OCI-LY3 (cell line): ENCODE data around the gene BAIAP2.

Experiments
- EZH2phosphoT487 ChIP-seq: fragments of 200-600 bp; shearing (Covaris generic); IDR thresholded peaks from 2 replicates; pipeline ENCODE4 v1.6.1; 2018; ENCODE audit warnings: antibody characterized with exemption, mixed run types, low read depth
- TF ChIP-seq, protein P1 (sequence below): fragments of 200-600, 300-600 bp; sonication (generic); IDR thresholded peaks from 2 replicates; pipeline ENCODE4 v1.5.1; 2014; ENCODE audit warnings: antibody characterized with exemption, low read length, low read depth

DNA sequence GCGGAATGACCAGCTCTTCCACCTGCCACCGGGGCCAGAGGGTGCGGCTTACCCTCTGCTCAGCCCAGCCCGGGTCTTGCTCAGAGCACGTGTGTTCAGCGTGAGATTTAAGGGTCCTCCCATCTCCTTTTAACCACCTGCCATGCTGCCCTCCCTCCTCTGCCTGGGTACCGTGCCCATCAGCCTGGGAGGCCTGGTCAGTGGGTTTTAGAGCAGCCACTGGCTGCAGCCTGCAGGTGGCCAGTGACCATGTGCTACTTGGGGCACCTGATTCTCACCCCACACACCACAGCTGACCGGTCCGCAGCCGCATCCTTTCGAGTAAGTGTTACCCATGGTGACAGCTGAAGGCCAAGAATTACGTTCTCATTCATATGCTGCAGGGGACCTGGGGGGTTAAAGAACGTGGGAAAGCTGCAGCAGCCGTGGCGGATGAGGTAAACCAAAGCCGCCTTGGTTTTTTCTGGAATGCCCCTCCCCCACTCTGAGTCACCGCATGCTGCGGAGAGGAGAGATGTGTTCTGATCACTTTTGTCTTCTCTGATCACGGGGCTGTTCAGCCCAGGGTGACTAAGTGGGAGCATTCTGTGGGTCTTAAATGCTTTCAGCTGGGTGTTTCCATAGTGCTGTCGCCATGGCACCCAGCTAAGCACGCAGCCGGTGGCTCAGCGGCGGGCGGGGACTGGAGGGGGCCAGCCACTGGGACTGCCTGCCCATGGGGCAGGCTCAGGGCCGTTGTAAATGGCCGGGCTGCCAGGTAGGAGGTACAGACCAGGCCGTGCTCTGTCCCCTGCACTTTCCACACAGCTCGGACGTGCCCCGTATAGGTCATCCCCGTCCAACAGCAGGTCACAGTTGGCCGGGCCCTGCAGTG, 59.8 kb downstream of the BAIAP2 start:
- TF ChIP-seq, protein P1, sequence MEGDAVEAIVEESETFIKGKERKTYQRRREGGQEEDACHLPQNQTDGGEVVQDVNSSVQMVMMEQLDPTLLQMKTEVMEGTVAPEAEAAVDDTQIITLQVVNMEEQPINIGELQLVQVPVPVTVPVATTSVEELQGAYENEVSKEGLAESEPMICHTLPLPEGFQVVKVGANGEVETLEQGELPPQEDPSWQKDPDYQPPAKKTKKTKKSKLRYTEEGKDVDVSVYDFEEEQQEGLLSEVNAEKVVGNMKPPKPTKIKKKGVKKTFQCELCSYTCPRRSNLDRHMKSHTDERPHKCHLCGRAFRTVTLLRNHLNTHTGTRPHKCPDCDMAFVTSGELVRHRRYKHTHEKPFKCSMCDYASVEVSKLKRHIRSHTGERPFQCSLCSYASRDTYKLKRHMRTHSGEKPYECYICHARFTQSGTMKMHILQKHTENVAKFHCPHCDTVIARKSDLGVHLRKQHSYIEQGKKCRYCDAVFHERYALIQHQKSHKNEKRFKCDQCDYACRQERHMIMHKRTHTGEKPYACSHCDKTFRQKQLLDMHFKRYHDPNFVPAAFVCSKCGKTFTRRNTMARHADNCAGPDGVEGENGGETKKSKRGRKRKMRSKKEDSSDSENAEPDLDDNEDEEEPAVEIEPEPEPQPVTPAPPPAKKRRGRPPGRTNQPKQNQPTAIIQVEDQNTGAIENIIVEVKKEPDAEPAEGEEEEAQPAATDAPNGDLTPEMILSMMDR = no peak
- no peak for TF ChIP-seq EZH2phosphoT487
